ENCODE results near the gene SGPL1. TPM values are rescaled to one million over a fixed set of nuclear protein-coding genes. Genes with fewer than 3 reads are reported as not detected.

SGPL1 gene
- total and polyA plus RNA-seq, 2 experiments from 2014 or later: 12.0 to 42.7 TPM

GRCh38 chr10:70837660-70838059 lies 21.9 kb downstream of the SGPL1 start:
- no peaks in the 10 kb centered on the region for H3K4me1 ChIP-seq (ENCODE audit: insufficient read depth)
- H2AFZ ChIP-seq: no peak overlapping the region
- peaks cover 34% of the 10 kb centered on the region for H3K36me3 Mint-ChIP-seq (ENCODE audit: low read depth)
- H4K20me1 ChIP-seq (replicated peaks; ENCODE audit: insufficient read depth): peaks cover 26% of the 10 kb centered on the region
- no peak overlapping the region for H3K4me3 Mint-ChIP-seq
- no peak for ATAC-seq
- no peaks in the 10 kb centered on the region for H3K4me1 Mint-ChIP-seq
- H3K27ac ChIP-seq (ENCODE audit: low read depth): no peak overlapping the region
- no peaks in the 10 kb centered on the region for H3K27me3 Mint-ChIP-seq (ENCODE audit: insufficient read depth, low read depth, poor library complexity)
- no peaks in the 10 kb centered on the region; the same call in 2 of the 3 replicates for H3K9me3 Mint-ChIP-seq
- H3K36me3 ChIP-seq (ENCODE audit: insufficient read depth): peaks cover 6% of the 10 kb centered on the region; the same call in 1 of the 2 replicates
- DNase-seq (ENCODE audit: low spot score): no peak
- no peaks in the 10 kb centered on the region for H3F3A ChIP-seq (replicated peaks; ENCODE audit: low read depth)
- H3K4me2 ChIP-seq: no peak overlapping the region
- H3K27me3 ChIP-seq (ENCODE audit: insufficient read depth): no peaks in the 10 kb centered on the region
- peaks cover 95% of the 10 kb centered on the region for H3K79me2 ChIP-seq (replicated peaks; ENCODE audit: insufficient read depth)
- no peak overlapping the region for H3K4me3 ChIP-seq
- no peak overlapping the region for H3K27ac Mint-ChIP-seq
- no peak for TF ChIP-seq EZH2phosphoT487 (IDR thresholded peaks at IDR 0.05; ENCODE audit: unreplicated experiment)
- H3K9me2 ChIP-seq (ENCODE audit: insufficient read depth): no peaks in the 10 kb centered on the region

- H3K9me3 Mint-ChIP-seq: no peaks in the 10 kb centered on the region; the same call in 2 of the 3 replicates
- H3K27me3 Mint-ChIP-seq (ENCODE audit: insufficient read depth, low read depth, poor library complexity): no peaks in the 10 kb centered on the region
- no peaks in the 10 kb centered on the region for H3K4me1 Mint-ChIP-seq
- Histone ChIP-seq H3K9me2 (ENCODE audit: insufficient read depth) (no peaks in the 10 kb centered on the region), H3K4me1 (ENCODE audit: insufficient read depth) (no peaks in the 10 kb centered on the region), H3K27ac (ENCODE audit: low read depth) (no peak overlapping the region), H3K27me3 (ENCODE audit: insufficient read depth) (no peaks in the 10 kb centered on the region), H4K20me1 (replicated peaks; ENCODE audit: insufficient read depth) (peaks cover 19% of the 10 kb centered on the region), H3F3A (replicated peaks; ENCODE audit: low read depth) (no peaks in the 10 kb centered on the region), H3K79me2 (replicated peaks; ENCODE audit: insufficient read depth) (peaks cover 95% of the 10 kb centered on the region), H3K4me2 (no peak overlapping the region), H3K36me3 (ENCODE audit: insufficient read depth) (peaks cover 6% of the 10 kb centered on the region; the same call in 1 of the 2 replicates), H3K4me3 (no peak overlapping the region), H2AFZ (no peak overlapping the region)
- ATAC-seq (no peak), DNase-seq (ENCODE audit: low spot score) (no peak)
- no peak overlapping the region for H3K4me3 Mint-ChIP-seq
- peaks cover 34% of the 10 kb centered on the region for H3K36me3 Mint-ChIP-seq (ENCODE audit: low read depth)
- H3K27ac Mint-ChIP-seq: no peak overlapping the region
- TF ChIP-seq NANOG (IDR thresholded peaks at IDR 0.05; ENCODE audit: borderline replicate concordance) (no peak), JUNB (IDR thresholded peaks at IDR 0.05; ENCODE audit: unreplicated experiment) (no peak), ZNF462 (CRISPR knock-in tag; IDR thresholded peaks at IDR 0.05) (no peak), POLR2AphosphoS5 (IDR thresholded peaks at IDR 0.05; ENCODE audit: low read depth) (no peak), EZH2 (IDR thresholded peaks at IDR 0.05; ENCODE audit: low read depth, unreplicated experiment) (no peak), ZNF114 (CRISPR knock-in tag; IDR thresholded peaks at IDR 0.05) (no peak), CREB1 (CRISPR knock-in tag; IDR thresholded peaks at IDR 0.05; ENCODE audit: low read depth) (no peak), ZNF331 (CRISPR knock-in tag; IDR thresholded peaks at IDR 0.05; ENCODE audit: low read depth) (no peak), STAT1 (IDR thresholded peaks at IDR 0.05; ENCODE audit: unreplicated experiment) (no peak), REST (IDR thresholded peaks at IDR 0.05; ENCODE audit: unreplicated experiment) (no peak), EZH2phosphoT487 (IDR thresholded peaks at IDR 0.05; ENCODE audit: unreplicated experiment) (no peak)
These were observed 22.6 kb downstream of the SGPL1 start for GRCh38 chr10:70838270-70838805.

All from GM23338 (cell line).